PFSK-1 (cell line): ENCODE data around the gene ABCD1.

Experiments used
- FOXP2 ChIP-seq: optimal IDR thresholded peaks from 2 replicates; pipeline ENCODE3; 2011; ENCODE audit warnings: borderline replicate concordance, control low read depth, inconsistent platforms; ENCODE audit not compliant: insufficient read depth; ENCODE audit errors: extremely low read length, extremely low read depth
- POLR2AphosphoS5 ChIP-seq: IDR thresholded peaks from 2 replicates; pipeline ENCODE4 v1.6.1; 2012; ENCODE audit warnings: low read depth, mild to moderate bottlenecking, control low read depth, low read length, moderate library complexity
- TAF1 ChIP-seq: IDR thresholded peaks from 2 replicates; pipeline ENCODE4 v1.6.1; 2012; ENCODE audit warnings: low read length, control low read depth, borderline replicate concordance; ENCODE audit not compliant: insufficient read depth
- TF ChIP-seq, protein P1 (sequence below), 2 experiments: IDR thresholded peaks; 2 replicates each; pipeline versions ENCODE4 v1.6.1 to v1.8.0; 2011 to 2012; ENCODE audit warnings: low read depth in 2 of 2, low read length in 2 of 2, control low read depth in 1 of 2, inconsistent platforms in 1 of 2, mild to moderate bottlenecking in 1 of 2, moderate library complexity in 1 of 2; ENCODE audit not compliant: insufficient read depth in 1 of 2

DNA sequence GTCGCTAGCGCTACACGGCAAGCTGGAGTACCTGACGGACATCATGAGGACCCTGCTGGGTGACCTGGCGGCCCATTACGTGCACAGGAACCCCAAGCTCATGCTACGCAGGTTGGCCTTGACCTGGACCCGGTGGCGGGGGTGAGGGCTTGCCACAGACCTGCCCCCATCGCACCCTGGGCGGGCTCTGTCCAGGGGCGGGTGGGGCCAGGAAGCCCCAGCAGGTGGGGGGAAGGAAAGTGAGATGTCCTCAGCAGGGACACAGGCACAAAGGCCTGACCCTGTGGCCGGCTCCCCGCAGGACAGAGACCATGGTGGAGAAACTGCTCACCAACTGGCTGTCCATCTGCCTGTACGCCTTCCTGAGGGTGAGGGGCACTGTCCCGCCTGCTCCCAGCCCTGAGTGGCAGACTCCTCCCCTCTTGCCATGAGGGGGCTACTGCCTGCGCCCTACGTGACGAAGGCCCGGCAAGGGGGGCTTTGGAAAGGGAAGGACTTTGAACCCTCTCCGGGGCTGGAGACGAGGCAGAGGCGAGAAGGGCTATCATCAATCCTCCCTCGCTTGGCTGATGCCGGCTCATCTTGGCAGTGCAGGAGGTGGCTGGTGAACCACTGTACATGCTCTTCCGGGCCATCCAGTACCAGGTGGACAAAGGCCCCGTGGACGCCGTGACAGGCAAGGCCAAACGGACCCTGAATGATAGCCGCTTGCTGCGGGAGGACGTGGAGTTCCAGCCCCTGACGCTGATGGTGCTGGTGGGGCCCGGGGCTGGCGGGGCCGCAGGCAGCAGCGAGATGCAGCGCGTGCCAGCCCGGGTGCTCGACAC lies 50.9 kb downstream of the ABCD1 start:
- TF ChIP-seq TAF1 (no peak), POLR2AphosphoS5 (no peak), FOXP2 (no peak)
- TF ChIP-seq, protein P1, sequence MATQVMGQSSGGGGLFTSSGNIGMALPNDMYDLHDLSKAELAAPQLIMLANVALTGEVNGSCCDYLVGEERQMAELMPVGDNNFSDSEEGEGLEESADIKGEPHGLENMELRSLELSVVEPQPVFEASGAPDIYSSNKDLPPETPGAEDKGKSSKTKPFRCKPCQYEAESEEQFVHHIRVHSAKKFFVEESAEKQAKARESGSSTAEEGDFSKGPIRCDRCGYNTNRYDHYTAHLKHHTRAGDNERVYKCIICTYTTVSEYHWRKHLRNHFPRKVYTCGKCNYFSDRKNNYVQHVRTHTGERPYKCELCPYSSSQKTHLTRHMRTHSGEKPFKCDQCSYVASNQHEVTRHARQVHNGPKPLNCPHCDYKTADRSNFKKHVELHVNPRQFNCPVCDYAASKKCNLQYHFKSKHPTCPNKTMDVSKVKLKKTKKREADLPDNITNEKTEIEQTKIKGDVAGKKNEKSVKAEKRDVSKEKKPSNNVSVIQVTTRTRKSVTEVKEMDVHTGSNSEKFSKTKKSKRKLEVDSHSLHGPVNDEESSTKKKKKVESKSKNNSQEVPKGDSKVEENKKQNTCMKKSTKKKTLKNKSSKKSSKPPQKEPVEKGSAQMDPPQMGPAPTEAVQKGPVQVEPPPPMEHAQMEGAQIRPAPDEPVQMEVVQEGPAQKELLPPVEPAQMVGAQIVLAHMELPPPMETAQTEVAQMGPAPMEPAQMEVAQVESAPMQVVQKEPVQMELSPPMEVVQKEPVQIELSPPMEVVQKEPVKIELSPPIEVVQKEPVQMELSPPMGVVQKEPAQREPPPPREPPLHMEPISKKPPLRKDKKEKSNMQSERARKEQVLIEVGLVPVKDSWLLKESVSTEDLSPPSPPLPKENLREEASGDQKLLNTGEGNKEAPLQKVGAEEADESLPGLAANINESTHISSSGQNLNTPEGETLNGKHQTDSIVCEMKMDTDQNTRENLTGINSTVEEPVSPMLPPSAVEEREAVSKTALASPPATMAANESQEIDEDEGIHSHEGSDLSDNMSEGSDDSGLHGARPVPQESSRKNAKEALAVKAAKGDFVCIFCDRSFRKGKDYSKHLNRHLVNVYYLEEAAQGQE (IDR thresholded peaks at IDR 0.05; ENCODE audit: insufficient read depth in 1 of 2, low read depth in 2 of 2, low read length in 2 of 2) = no peak
